WTC11 (cell line): ENCODE data around the gene FNDC11. TPM values are rescaled to one million over a fixed set of nuclear protein-coding genes. Genes with fewer than 3 reads are reported as not detected.

Source experiments
- ATAC-seq: fragments of 200-7000 bp; cut with Tn5 transposase; 2 replicates; pipeline ENCODE4 v1.10.0; 2021; ENCODE audit warnings: mild to moderate bottlenecking, moderate library complexity
- CTCF ChIA-PET: fragments of 300-600 bp; sonication (Branson Sonifier 250); formaldehyde crosslinking; loops from one replicate; lab custom pipeline; 2021; ENCODE audit warnings: antibody characterized with exemption; lab: Charles Lee
- POLR2A ChIA-PET: fragments of 350-600 bp; sonication (Branson Sonifier 250); formaldehyde crosslinking; loops from one replicate; lab custom pipeline; 2021; ENCODE audit warnings: antibody characterized with exemption; lab: Charles Lee
- DNase-seq: peaks from one replicate; pipeline ENCODE4 v3.0.0; 2021; ENCODE audit warnings: low spot score
- H3K27ac Mint-ChIP-seq: 2 replicates; pipeline ENCODE4 v1.8.0; 2021; ENCODE audit warnings: mixed read lengths
- H3K27me3 Mint-ChIP-seq: 2 replicates; pipeline ENCODE4 v1.8.0; 2021; ENCODE audit warnings: low read depth, mild to moderate bottlenecking, moderate library complexity, mixed read lengths
- H3K36me3 Mint-ChIP-seq: 2 replicates; pipeline ENCODE4 v1.8.0; 2021; ENCODE audit warnings: mixed read lengths
- H3K4me1 Mint-ChIP-seq: 2 replicates; pipeline ENCODE4 v1.8.0; 2022; ENCODE audit warnings: mixed read lengths
- H3K4me3 Mint-ChIP-seq: 2 replicates; pipeline ENCODE4 v1.8.0; 2021; ENCODE audit warnings: mild to moderate bottlenecking, moderate library complexity, mixed read lengths
- H3K9me3 Mint-ChIP-seq: 2 replicates; pipeline ENCODE4 v1.8.0; 2021; ENCODE audit warnings: mixed read lengths
- CREB1 ChIP-seq: sonication (generic); formaldehyde crosslinking; IDR thresholded peaks from 2 replicates; pipeline ENCODE4 v1.8.0; 2023; ENCODE audit warnings: mild to moderate bottlenecking, missing genetic modification reagents
- EMX1 ChIP-seq: fragments of 250-450 bp; sonication (Bioruptor Pico); IDR thresholded peaks from 2 replicates; pipeline ENCODE4 v1.8.0; 2021; ENCODE audit warnings: mild to moderate bottlenecking
- NFATC4 ChIP-seq: fragments of 250-450 bp; sonication (Bioruptor Pico); IDR thresholded peaks from 2 replicates; pipeline ENCODE4 v1.9.0; 2021; ENCODE audit warnings: mild to moderate bottlenecking
- NFE2L1 ChIP-seq: sonication (generic); formaldehyde crosslinking; IDR thresholded peaks from 2 replicates; pipeline ENCODE4 v1.8.1; 2023; ENCODE audit warnings: missing genetic modification reagents
- NR3C1 ChIP-seq: sonication (generic); formaldehyde crosslinking; conservative IDR thresholded peaks from 2 replicates; pipeline ENCODE4 v1.8.1; 2023; ENCODE audit warnings: low read depth, mild to moderate bottlenecking, missing genetic modification reagents
- ZNF138 ChIP-seq: sonication (generic); formaldehyde crosslinking; conservative IDR thresholded peaks from 2 replicates; pipeline ENCODE4 v1.8.1; 2022; ENCODE audit warnings: mild to moderate bottlenecking, moderate library complexity, missing genetic modification reagents
- ZNF219 ChIP-seq: sonication (generic); formaldehyde crosslinking; IDR thresholded peaks from 2 replicates; pipeline ENCODE4 v1.8.0; 2023; ENCODE audit warnings: missing genetic modification reagents, mild to moderate bottlenecking, borderline replicate concordance
- ZNF232 ChIP-seq: sonication (generic); formaldehyde crosslinking; IDR thresholded peaks from 2 replicates; pipeline ENCODE4 v1.8.0; 2022; ENCODE audit warnings: mild to moderate bottlenecking, missing genetic modification reagents
- ZNF317 ChIP-seq: sonication (generic); formaldehyde crosslinking; IDR thresholded peaks from 2 replicates; pipeline ENCODE4 v1.8.1; 2023; ENCODE audit warnings: low read depth, mild to moderate bottlenecking, moderate library complexity, missing genetic modification reagents, borderline replicate concordance
- total RNA-seq: library from RNA; stranded (reverse); gene quantifications from 3 replicates; pipeline ENCODE4 v1.2.3, GENCODE V29; 2021
- TF ChIP-seq, protein P1 (sequence below): sonication (generic); formaldehyde crosslinking; IDR thresholded peaks from 2 replicates; pipeline ENCODE4 v1.8.1; 2023; ENCODE audit warnings: mild to moderate bottlenecking, missing genetic modification reagents
- TF ChIP-seq, protein P2 (sequence below): sonication (generic); formaldehyde crosslinking; IDR thresholded peaks from 2 replicates; pipeline ENCODE4 v1.8.1; 2022; ENCODE audit warnings: low read depth, missing genetic modification reagents, borderline replicate concordance
- TF ChIP-seq, protein P3 (sequence below): sonication (generic); formaldehyde crosslinking; IDR thresholded peaks from 2 replicates; pipeline ENCODE4 v1.8.1; 2023; ENCODE audit warnings: mild to moderate bottlenecking, missing genetic modification reagents, borderline replicate concordance
- TF ChIP-seq, protein P4 (sequence below): fragments of 250-450 bp; sonication (Bioruptor Pico); IDR thresholded peaks from 2 replicates; pipeline ENCODE4 v1.9.0; 2021; ENCODE audit warnings: mild to moderate bottlenecking, borderline replicate concordance
- TF ChIP-seq, protein P5 (sequence below): fragments of 250-450 bp; sonication (Bioruptor Pico); IDR thresholded peaks from 2 replicates; pipeline ENCODE4 v1.9.0; 2021; ENCODE audit warnings: mild to moderate bottlenecking
- TF ChIP-seq, protein P6 (sequence below): sonication (generic); formaldehyde crosslinking; IDR thresholded peaks from 2 replicates; pipeline ENCODE4 v1.8.1; 2022; ENCODE audit warnings: mild to moderate bottlenecking, moderate library complexity, missing genetic modification reagents
- TF ChIP-seq, protein P7 (sequence below): fragments of 250-450 bp; sonication (Bioruptor Pico); IDR thresholded peaks from 2 replicates; pipeline ENCODE4 v1.8.0; 2021; ENCODE audit warnings: mild to moderate bottlenecking

Gene FNDC11
- total RNA-seq, 1 experiment from 2014 or later, result 3.8 TPM

DNA sequence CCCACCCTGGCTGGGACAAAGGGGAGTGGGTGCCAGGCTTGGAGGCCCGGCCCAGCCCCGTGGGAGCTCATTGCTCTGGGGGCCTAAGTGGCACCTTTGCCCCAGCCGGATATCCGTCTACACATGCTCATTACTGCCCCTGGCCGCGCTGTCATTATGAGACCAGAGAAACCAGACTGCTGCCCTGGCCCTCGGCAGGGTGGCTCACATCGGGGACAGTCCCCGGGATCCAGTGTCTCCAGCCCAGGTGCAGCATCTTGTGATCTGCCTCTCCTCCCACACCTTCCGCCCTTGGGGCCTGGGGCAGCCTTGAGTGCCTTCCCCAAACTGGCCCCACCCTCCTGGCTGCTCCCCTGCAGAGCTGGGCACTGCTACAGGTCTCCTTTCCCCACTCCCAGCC, 11.3 kb upstream of the FNDC11 start (continued):
- TF ChIP-seq, protein P1, sequence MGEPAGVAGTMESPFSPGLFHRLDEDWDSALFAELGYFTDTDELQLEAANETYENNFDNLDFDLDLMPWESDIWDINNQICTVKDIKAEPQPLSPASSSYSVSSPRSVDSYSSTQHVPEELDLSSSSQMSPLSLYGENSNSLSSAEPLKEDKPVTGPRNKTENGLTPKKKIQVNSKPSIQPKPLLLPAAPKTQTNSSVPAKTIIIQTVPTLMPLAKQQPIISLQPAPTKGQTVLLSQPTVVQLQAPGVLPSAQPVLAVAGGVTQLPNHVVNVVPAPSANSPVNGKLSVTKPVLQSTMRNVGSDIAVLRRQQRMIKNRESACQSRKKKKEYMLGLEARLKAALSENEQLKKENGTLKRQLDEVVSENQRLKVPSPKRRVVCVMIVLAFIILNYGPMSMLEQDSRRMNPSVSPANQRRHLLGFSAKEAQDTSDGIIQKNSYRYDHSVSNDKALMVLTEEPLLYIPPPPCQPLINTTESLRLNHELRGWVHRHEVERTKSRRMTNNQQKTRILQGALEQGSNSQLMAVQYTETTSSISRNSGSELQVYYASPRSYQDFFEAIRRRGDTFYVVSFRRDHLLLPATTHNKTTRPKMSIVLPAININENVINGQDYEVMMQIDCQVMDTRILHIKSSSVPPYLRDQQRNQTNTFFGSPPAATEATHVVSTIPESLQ (CRISPR knock-in tag), result no peak
- TF ChIP-seq NFE2L1 (no peak), NR3C1 (CRISPR knock-in tag) (no peak)

DNA sequence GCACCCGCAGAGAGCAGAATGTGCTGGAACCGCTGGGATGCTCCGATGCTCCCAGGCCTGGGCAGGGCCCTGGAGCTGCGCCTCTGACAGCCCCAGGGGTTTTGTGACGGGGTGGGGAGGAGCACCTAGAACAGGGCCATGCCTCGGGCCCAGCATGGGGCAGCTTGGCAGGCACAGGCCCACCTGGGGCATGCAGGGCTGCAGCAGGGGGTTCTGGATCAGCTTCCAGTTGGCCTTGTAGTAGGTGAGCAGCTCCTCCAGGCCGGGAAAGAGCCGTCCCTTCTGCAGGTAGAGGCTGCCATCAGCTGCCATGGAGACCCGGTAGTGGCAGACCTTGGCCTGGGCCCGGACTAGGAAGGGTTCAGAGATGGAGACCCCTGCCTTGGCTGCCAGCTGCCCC, 10.8 kb upstream of the FNDC11 start:
- no peak for DNase-seq
- ChIA-PET CTCF (no interaction called here), POLR2A (no interaction called here)
- 0 out of 2 replicates have a peak, but pooled peaks cover 4% of the 10 kb centered on the region for H3K4me1 Mint-ChIP-seq
- no peaks in the 10 kb centered on the region for H3K36me3 Mint-ChIP-seq
- no peak overlapping the region for H3K4me3 Mint-ChIP-seq
- ATAC-seq, result no peak
- no peak overlapping the region for H3K27ac Mint-ChIP-seq
- H3K9me3 Mint-ChIP-seq, result no peaks in the 10 kb centered on the region
- TF ChIP-seq ZNF232 (CRISPR knock-in tag) (no peak), EMX1 (CRISPR knock-in tag) (no peak), ZNF317 (CRISPR knock-in tag) (no peak)
- TF ChIP-seq, protein P2, sequence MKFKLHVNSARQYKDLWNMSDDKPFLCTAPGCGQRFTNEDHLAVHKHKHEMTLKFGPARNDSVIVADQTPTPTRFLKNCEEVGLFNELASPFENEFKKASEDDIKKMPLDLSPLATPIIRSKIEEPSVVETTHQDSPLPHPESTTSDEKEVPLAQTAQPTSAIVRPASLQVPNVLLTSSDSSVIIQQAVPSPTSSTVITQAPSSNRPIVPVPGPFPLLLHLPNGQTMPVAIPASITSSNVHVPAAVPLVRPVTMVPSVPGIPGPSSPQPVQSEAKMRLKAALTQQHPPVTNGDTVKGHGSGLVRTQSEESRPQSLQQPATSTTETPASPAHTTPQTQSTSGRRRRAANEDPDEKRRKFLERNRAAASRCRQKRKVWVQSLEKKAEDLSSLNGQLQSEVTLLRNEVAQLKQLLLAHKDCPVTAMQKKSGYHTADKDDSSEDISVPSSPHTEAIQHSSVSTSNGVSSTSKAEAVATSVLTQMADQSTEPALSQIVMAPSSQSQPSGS (CRISPR knock-in tag), result no peak
- TF ChIP-seq, protein P3, sequence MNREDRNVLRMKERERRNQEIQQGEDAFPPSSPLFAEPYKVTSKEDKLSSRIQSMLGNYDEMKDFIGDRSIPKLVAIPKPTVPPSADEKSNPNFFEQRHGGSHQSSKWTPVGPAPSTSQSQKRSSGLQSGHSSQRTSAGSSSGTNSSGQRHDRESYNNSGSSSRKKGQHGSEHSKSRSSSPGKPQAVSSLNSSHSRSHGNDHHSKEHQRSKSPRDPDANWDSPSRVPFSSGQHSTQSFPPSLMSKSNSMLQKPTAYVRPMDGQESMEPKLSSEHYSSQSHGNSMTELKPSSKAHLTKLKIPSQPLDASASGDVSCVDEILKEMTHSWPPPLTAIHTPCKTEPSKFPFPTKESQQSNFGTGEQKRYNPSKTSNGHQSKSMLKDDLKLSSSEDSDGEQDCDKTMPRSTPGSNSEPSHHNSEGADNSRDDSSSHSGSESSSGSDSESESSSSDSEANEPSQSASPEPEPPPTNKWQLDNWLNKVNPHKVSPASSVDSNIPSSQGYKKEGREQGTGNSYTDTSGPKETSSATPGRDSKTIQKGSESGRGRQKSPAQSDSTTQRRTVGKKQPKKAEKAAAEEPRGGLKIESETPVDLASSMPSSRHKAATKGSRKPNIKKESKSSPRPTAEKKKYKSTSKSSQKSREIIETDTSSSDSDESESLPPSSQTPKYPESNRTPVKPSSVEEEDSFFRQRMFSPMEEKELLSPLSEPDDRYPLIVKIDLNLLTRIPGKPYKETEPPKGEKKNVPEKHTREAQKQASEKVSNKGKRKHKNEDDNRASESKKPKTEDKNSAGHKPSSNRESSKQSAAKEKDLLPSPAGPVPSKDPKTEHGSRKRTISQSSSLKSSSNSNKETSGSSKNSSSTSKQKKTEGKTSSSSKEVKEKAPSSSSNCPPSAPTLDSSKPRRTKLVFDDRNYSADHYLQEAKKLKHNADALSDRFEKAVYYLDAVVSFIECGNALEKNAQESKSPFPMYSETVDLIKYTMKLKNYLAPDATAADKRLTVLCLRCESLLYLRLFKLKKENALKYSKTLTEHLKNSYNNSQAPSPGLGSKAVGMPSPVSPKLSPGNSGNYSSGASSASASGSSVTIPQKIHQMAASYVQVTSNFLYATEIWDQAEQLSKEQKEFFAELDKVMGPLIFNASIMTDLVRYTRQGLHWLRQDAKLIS (CRISPR knock-in tag), result no peak
- H3K27me3 Mint-ChIP-seq, result no peaks in the 10 kb centered on the region

DNA sequence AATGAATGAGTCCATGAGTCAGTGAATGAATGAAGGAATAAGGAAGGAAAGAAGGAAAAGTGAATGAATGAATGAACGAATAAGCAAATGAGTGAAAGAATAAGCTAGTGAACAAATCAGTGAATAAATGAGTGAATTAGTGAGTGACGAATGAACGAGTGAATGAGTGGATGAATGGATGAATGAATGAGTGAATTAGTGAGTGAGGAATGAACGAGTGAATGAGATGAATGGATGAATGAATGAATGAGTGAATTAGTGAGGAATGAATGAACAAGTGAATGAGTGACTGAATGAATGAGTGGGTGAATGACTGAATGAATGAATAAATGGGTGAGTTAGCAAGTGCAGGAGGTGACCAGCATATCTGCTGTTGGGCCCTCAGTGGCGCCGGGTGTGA, 10.2 kb upstream of the FNDC11 start:
- DNase-seq, result no peak
- CTCF ChIA-PET, result interaction anchor here (0.5 to 1.4 kb wide), 2 partner anchors 232 to 430 kb away, joined by 3 to 4 read pairs; no protein-coding TSS in a partner anchor
- no peaks in the 10 kb centered on the region for H3K27me3 Mint-ChIP-seq
- H3K4me3 Mint-ChIP-seq, result no peak overlapping the region
- peak overlapping the region; percentile 9; the same call in 1 of the 2 replicates for H3K27ac Mint-ChIP-seq
- ATAC-seq, result no peak
- POLR2A ChIA-PET, result interaction anchor here (0.6 kb wide), 1 partner anchor 152 kb away, joined by 4 read pairs; no protein-coding TSS in a partner anchor
- H3K4me1 Mint-ChIP-seq, result peaks cover 6% of the 10 kb centered on the region; the same call in 1 of the 2 replicates
- no peaks in the 10 kb centered on the region for H3K36me3 Mint-ChIP-seq
- H3K9me3 Mint-ChIP-seq, result no peaks in the 10 kb centered on the region
- TF ChIP-seq, protein P4, sequence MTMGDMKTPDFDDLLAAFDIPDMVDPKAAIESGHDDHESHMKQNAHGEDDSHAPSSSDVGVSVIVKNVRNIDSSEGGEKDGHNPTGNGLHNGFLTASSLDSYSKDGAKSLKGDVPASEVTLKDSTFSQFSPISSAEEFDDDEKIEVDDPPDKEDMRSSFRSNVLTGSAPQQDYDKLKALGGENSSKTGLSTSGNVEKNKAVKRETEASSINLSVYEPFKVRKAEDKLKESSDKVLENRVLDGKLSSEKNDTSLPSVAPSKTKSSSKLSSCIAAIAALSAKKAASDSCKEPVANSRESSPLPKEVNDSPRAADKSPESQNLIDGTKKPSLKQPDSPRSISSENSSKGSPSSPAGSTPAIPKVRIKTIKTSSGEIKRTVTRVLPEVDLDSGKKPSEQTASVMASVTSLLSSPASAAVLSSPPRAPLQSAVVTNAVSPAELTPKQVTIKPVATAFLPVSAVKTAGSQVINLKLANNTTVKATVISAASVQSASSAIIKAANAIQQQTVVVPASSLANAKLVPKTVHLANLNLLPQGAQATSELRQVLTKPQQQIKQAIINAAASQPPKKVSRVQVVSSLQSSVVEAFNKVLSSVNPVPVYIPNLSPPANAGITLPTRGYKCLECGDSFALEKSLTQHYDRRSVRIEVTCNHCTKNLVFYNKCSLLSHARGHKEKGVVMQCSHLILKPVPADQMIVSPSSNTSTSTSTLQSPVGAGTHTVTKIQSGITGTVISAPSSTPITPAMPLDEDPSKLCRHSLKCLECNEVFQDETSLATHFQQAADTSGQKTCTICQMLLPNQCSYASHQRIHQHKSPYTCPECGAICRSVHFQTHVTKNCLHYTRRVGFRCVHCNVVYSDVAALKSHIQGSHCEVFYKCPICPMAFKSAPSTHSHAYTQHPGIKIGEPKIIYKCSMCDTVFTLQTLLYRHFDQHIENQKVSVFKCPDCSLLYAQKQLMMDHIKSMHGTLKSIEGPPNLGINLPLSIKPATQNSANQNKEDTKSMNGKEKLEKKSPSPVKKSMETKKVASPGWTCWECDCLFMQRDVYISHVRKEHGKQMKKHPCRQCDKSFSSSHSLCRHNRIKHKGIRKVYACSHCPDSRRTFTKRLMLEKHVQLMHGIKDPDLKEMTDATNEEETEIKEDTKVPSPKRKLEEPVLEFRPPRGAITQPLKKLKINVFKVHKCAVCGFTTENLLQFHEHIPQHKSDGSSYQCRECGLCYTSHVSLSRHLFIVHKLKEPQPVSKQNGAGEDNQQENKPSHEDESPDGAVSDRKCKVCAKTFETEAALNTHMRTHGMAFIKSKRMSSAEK (CRISPR knock-in tag), result no peak
- TF ChIP-seq, protein P5, sequence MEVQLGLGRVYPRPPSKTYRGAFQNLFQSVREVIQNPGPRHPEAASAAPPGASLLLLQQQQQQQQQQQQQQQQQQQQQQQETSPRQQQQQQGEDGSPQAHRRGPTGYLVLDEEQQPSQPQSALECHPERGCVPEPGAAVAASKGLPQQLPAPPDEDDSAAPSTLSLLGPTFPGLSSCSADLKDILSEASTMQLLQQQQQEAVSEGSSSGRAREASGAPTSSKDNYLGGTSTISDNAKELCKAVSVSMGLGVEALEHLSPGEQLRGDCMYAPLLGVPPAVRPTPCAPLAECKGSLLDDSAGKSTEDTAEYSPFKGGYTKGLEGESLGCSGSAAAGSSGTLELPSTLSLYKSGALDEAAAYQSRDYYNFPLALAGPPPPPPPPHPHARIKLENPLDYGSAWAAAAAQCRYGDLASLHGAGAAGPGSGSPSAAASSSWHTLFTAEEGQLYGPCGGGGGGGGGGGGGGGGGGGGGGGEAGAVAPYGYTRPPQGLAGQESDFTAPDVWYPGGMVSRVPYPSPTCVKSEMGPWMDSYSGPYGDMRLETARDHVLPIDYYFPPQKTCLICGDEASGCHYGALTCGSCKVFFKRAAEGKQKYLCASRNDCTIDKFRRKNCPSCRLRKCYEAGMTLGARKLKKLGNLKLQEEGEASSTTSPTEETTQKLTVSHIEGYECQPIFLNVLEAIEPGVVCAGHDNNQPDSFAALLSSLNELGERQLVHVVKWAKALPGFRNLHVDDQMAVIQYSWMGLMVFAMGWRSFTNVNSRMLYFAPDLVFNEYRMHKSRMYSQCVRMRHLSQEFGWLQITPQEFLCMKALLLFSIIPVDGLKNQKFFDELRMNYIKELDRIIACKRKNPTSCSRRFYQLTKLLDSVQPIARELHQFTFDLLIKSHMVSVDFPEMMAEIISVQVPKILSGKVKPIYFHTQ (CRISPR knock-in tag), result no peak
- TF ChIP-seq ZNF138 (no peak), CREB1 (CRISPR knock-in tag) (no peak), ZNF219 (CRISPR knock-in tag) (no peak), NFATC4 (CRISPR knock-in tag) (no peak)
- TF ChIP-seq, protein P6, sequence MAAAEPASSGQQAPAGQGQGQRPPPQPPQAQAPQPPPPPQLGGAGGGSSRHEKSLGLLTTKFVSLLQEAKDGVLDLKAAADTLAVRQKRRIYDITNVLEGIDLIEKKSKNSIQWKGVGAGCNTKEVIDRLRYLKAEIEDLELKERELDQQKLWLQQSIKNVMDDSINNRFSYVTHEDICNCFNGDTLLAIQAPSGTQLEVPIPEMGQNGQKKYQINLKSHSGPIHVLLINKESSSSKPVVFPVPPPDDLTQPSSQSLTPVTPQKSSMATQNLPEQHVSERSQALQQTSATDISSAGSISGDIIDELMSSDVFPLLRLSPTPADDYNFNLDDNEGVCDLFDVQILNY (CRISPR knock-in tag), result no peak
- TF ChIP-seq, protein P7, sequence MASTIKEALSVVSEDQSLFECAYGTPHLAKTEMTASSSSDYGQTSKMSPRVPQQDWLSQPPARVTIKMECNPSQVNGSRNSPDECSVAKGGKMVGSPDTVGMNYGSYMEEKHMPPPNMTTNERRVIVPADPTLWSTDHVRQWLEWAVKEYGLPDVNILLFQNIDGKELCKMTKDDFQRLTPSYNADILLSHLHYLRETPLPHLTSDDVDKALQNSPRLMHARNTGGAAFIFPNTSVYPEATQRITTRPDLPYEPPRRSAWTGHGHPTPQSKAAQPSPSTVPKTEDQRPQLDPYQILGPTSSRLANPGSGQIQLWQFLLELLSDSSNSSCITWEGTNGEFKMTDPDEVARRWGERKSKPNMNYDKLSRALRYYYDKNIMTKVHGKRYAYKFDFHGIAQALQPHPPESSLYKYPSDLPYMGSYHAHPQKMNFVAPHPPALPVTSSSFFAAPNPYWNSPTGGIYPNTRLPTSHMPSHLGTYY, result no peak
